HL-60/S4 treated with phorbol 12-myristate 13-acetate at 8.2 ng/mL for 4 days and 3 days (cell line): ENCODE results near the gene MEGF9.

Experiments
- in situ Hi-C: fragments of 300-500 bp; cut with MboI; formaldehyde crosslinking; loops from 2 replicates; pipeline ENCODE4 v1.15.0; 2022; ENCODE audit warnings: low sequenced_read_pairs

The MEGF9 gene

DNA sequence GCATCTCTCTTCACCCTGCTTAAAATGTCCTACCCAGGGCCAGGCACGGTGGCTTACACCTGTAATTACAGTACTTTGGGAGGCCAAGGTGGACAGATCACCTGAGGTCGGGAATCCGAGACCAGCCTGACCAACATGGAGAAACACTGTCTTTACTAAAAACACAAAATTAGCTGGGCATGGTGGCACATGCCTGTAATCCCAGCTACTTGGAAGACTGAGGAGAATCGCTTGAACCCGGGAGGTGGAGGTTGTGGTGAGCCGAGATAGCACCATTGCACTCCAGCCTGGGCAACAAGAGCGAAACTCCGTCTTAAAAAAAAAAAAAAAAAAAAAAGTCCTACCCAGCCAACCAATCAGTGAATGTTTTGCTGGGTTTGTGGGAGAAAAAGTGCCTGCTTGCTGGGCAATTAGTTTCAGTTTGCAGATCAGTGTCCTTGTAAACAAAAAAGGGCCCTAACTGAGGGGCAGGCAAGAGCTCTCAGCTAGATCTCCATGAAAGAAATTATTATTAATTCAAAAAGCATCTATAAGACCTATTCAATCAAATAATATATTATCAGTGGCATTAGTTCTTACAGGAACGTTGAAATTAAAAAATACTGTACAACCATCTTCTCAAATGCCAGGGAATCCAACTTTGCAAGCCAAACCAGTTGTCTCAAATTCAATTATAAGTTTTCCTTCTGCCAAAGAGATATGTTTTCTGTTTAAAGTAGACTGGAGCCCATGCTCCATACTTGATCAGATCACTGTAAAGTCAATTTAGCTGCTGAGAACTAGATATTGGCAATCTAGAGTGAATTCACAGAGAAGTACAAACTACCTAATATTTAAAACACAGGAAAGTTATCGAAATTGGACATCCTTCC, 3.9 kb downstream of the MEGF9 start:
- in situ Hi-C loops = no loop called here

DNA sequence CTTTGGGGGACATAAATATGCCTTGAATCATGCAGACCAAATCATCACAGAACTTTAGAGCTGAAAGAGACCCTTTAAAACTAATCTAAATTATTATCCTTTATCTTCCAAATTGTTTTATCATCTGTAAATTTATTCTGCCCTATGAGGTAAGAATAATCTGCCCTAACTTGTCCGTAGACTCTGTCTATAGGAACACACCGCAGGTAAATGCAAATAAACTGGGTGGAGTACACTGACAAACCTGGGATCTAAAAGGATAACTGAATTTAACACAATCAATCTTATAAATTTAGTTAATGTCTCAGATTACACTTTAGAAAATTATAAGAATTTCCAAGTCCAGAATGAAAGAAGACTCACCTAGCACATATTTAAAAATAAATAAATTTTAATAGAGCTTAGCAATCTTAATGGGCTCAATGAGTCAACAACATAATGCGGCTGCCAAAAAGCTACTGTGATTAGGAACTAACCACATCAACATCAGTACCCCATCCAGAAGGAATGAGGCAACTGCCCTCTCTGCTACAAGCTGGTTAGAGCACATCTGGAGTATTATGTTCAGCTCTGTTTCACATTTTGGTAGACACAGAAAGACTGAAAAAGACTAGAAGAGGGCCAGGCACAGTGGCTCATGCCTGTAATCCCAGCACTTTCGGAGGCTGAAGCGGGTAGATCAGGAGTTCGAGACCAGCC, 5.6 kb downstream of the MEGF9 start:
- in situ Hi-C loops = no loop called here

DNA sequence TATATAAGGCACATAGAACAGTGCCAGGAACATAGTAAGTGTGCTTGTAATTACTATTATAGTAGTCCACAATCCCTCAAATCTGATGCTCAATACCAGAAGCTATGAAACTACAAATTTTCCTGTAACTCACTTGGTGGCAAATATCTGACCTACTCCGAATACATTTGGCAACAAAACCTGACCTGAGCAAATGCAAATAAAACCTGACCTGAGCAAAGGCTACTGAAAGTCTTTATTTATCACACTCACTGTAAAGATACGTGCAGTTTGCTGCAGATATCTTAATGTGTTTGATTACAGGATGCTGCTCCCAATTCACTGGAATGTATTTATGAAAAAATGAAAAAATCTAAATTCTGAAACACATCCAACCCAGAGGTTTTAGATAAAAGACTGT, 7.1 kb downstream of the MEGF9 start:
- in situ Hi-C loops = no loop called here

DNA sequence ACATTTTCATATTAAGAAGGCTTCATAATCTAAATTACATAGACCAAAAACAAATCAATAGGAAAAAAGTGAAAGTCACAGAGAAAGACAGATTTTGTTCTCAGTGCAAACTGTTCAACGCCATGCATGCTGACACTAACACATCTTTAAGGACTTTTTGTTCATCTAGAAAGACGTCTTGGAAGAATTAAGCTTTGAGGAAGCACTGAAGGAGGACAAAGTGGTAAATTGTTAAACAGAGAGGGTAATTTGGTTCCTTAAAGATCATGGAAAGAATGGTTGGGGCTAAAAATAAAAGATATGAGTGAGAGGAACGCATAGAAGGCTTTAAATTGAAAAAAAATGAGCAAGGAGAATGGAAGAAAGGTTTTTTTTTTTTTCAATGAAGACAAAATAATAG, 9.1 kb downstream of the MEGF9 start:
- in situ Hi-C loops = no loop called here

DNA sequence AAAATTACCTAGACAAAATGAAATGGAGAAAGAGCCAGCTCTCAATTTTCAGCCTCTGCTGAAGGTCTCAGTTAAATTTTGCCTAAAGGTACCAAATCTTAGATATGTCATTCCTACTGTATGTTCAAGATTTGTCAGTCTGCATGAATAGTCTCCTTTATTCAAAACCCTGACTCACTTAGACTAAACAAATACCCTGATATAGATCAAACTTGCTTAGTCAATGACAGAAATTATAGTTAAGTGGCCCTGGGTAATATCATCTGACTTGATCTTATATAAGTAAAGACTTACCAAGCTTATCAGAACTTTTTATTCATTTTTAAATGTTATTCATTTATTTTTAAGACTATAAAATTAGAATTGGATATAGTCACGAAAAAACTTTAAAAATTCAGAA, 12.2 kb downstream of the MEGF9 start:
- in situ Hi-C loops = no loop called here

DNA sequence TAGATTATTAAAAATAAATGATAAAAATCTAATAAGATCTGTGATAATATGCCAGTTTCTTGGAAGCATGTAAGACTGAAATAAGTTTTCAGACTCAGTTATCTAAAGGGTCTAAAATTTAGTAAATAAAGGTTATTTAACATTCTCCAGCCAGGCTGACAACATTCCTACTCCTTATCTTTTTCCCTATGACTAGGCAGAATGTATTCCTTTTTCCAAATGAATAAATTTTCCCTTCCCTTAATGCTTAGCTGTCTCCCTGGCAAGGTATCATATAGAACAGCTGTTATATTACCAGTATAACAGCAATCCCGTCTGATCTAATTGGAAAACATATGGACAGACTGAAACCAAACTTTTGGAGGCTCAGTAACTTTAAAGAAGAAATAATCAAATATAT, 13.0 kb downstream of the MEGF9 start:
- in situ Hi-C loops = no loop called here

DNA sequence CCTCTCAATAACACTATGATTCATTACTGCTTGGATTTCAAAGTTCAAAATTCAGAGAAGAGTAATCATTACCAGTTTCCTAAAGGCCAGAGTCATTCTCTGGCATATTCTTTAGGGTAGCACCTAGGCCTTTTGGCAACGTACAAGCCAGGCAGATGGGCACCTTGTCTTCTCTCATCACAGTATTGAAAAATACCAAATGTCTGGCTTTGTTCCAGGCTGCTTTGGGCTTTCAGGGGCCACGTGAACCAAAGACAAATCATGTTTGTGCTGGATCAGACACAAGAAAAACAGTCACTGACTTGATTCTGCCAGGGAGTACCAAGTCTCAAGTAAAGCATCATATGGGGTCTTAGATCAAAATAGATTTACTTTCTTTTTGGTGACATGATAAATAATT, 15.5 kb downstream of the MEGF9 start:
- in situ Hi-C loops = no loop called here

DNA sequence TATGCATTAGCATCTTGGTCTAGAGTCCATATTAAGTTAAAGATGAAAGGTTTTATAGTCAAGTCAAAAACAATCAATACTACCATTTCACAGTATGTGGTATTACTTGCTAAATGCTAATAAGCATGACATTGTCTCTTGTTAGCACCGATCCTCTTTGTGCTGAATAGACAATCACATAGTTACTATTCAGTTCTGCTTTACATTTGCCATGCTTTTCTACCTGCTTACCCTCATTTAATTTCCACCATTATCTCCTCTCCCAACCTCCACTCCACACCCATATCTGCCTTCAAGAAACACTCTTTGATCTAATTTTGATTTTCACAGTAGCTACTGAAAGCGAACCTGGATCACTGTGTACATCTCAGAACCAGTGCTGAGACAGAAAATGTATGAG, 16.8 kb downstream of the MEGF9 start:
- in situ Hi-C loops = no loop called here

DNA sequence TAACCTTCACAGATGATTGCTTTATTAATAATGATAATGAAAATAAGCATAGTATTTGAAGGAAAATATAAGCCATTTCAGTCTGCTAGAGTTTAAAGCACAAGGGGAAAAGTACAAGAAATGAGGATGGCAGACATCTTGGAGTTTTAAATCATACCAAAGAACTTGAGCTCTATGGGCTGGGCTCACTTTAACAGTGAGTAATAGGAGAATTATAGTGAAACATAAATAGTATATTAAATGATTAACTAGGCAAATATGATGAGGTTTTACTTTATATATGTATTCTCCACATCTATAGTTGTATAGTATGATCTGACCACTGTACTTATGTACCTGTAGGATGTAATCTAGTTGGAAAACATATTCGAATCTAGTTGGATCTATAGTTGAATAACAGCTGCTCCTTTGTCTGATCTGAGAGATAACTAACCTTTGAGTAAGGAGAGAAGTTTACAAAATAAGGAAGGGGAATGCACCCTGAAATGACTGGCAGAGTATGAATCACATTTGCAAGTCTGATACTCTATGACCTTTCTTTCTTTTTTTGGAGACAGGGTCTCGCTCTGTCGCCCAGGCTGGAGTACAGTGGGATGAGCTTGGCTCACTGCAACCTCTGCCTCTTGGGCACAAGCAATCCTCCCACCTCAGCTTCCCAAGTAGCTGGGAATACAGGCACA, 17.6 kb downstream of the MEGF9 start:
- in situ Hi-C loops = no loop called here

DNA sequence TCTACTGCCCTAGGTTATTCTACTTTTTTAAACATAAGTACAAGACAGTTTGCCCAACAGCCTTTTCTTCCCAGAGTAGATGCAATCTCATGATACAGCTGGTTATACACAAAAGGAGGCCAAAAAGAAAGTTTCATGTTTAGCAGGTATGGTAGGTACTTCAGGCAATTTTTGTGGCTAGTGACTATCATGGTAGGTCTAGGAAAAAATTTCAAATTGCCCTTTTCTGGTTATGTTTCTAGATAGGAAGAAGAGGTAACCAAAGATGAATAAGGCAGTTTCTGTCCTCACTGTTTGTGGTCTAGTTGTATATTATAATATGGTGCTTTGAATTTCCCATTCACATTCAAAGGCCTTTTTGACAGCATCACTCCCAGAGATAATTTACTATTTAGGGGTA, 19.7 kb downstream of the MEGF9 start:
- in situ Hi-C loops = no loop called here

DNA sequence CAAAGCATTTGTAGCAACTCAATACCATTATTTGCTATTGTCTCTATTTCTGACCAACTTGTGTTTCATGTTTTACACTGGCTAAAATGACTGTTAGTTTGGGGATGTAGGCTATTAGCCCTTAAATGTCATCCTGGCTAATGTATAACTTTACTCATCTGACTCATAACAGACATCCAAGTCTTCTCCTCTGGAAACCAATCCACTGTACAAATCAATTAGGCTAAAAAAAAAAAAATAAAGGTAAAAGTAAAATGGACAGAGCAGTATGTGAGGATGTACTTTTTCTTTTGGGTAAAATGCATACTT, 20.6 kb downstream of the MEGF9 start:
- in situ Hi-C loops = no loop called here

DNA sequence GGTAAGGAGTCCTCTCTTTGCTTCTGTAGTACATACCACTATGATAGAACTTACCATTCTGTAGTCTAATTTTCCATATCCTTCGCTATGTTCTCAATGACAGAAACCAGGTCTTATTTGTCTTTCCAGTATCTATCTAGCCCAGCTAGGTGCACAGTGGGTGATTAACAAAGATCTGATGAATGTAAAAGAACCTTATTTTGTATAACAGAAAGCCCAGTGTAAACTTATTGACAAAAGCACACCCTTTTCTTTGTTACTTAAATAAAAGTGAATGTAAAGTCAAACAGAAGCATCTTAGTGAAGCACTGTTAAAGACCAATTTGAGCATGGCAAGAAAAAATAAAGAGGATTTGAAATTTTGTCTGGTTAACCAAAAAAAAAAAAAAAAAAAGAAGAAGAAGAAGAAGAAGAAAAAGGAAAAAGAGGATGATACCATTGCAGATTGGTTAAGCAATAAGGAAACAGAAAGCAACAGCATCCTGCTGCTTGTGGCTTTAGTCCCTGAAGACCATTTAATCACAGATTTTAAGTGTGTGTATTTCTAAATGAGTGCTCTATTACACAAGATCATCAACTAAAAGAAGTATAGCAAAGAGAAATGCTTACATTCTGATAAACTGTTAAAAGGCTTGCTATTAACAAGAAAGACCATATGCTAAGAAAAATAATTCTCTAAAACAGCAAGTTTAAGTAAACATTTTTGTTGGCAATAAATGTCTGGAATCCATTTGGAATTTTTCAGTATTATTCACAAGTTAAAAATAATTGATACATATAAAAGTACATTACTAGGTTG, 21.2 kb downstream of the MEGF9 start:
- in situ Hi-C loops = no loop called here

DNA sequence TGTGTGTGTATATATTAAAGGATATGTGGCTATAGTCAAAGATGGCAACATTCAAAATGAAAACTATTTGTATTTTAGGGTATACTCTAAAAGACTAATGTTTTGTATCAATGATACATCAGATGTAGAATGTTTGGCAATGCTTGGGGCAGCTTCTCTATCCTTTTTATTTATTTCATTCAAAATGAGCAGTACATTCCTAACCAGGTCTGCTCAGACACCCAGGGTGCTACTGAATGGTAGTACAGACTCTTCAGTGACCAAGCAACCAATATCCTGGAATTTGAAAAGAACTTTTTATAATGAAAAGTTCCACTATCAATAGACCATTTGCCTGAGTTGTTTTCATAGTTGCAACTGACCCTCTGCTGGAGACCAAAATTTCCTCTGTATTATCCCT, 23.9 kb downstream of the MEGF9 start:
- in situ Hi-C loops = no loop called here

DNA sequence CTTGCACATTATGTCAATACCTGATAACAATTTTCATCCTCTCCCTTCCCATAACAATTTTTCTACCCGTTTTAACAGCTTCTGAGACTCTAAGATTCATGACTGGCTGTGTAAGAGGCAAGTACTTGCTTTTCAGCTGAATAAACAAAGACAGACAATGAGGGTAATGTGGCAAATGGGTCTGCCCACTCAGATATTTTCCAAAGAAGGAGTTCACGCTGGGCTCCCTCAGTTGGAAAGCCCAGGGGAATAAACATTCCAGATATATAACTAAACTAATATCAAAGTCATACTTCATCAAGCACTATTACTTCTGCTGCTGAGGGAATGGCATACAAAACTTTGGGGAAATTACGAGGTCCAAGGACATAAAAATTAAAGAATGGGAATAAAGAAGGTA, 24.4 kb downstream of the MEGF9 start:
- in situ Hi-C loops = no loop called here

DNA sequence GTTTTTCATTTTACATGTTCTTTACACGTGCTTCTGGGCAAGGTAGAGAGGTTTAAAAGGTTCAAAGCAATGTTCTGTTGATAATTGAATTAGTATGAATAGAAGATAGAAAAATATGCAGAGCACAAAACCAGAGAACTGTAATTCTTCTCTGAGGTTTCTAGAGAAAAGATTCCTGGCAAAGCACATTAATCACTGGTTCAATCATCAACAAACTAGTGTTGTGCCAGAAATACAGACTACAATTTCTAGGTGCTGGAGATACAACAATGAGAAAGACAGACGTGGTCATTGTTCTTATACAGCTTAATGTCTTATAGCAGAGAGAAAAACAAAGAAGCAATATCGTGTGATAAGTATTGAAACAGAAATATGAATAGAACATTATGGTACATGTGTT, 25.5 kb downstream of the MEGF9 start:
- in situ Hi-C loops = no loop called here

DNA sequence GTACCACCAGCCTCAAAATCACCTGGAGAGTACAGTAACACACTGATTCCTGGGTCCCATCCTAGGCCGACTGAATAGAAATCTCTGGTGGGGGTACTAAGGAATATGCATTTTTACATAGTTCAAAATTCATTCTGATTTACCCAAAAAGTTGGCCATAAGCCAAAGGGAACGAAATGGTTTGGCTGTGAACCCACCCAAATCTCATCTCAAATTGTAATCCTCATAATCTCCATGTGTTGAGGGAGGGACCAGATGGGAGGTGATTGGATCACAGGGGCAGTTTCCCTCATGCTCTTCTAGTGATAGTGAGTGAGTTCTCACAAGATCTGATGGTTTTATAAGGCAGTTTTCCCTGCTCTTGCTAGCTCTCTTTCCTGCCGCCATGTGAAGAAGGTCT, 31.1 kb downstream of the MEGF9 start:
- in situ Hi-C loops = no loop called here

DNA sequence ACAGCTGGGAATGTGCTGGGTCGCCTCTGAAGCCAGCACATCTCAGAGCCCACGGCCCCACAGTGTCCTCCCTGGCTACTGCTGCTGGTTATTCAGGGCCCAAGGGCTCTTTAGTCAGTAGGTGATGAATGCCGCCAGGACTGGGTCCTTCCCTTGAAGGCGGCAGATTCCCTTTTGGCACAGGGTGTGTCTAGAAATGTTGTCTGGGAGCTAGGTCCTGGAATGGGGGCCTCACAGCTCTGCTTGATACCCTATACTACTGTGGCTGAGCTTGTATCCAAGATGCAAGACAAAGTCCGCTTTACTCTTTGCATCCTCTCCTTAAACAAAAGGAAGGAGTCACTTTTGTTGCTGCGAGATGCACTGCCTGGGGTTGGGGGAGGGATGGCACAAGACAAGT, 33.1 kb downstream of the MEGF9 start:
- in situ Hi-C loops = no loop called here

DNA sequence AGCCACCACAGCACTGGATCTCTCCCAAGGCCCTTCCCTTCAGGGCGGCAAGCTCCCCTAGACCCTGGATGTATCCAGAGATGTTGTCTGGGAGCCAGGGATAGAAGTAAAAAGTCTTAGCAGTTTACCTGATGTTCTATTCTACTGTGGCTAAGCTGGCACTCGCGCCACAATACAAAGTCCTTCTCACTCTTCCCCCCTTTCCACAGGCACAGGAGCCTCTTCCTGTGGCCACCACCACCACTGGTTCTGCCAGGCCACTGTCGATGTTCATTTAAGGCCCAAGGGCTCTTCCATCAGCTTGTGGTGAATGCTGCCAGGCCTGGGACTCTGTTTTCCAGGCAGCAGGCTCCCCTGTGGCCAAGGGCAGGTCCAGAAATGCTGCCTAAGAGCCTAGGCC, 33.7 kb downstream of the MEGF9 start:
- in situ Hi-C loops = no loop called here

DNA sequence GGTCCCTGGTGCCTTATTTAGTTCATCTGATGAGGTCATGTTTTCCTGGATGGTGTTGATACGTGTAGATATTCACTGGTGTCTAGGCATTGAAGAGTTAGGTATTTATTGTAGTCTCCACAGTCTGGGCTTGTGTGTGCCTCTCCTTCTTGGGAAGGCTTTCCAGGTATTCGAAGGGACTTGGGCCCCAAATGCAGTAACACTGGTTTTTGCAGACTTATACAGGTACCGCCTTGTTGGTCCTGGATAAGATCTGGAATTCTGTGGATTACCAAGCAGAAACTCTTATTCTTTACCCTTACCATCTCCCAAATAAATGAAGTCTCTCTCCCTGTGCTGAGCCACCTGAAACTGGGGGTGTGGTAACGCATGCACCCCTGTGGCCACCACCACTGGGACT, 34.1 kb downstream of the MEGF9 start:
- in situ Hi-C loops = no loop called here

DNA sequence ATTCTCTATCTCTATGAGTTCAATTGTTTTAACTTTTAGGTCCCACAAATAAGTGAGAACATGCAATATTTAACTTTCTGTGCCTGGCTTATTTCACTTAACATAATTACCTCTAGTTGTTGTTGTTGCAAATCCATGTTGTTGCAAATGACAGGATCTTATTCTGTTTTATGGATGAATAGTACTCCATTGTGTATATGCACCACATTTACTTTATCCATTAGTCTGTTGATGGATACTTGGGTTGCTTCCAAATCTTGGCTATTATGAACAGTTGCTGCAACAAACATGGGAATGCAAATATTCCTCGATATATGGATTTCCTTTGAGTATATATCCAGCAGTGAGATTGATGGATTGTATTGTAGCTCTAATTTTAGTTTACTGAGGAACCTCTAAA, 36.3 kb downstream of the MEGF9 start:
- in situ Hi-C loops = no loop called here

DNA sequence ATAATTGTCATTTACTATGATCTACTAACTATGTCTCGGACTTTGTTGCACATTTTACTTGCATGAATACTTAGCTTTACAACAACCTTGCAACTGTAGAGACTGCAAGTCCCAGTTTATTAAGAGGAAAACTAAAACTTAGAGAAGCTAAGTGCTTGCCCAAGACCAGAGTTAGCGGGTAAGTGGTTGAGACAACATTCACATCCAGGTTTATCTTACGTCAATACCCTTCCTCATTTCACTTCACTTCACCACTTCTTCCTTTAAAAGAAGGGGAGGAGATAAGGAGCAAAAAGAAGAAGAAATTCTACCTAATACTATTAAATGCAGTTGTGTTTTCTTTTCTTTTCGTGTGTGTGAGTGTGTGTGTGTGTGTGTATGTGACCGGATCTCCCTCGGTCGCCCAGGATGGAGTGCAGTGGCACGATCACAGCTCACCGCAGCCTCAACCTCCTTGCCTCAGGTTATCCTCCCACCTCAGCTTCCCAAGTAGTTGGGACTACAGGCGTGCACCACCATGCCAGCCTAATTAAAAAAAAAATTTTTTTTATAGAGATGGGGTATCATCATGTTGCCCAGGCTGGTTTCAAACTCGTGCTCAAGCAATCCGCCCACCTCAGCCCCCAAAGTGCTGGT, 37.4 kb downstream of the MEGF9 start:
- in situ Hi-C loops = no loop called here
